K562 (cell line): Measurements from ENCODE around the gene LRRTM4. TPM values are rescaled to one million over a fixed set of nuclear protein-coding genes. Genes with fewer than 3 reads are reported as not detected.

Experiments used
- ATAC-seq: fragments of 200-7000 bp; cut with Tn5 transposase; 3 replicates; pipeline ENCODE4 v1.9.1; 2020; ENCODE audit warnings: moderate library complexity
- BruUV-seq: library from RNA; stranded (reverse); fragments of 400-500 nt; replicated peaks from 2 replicates; lab custom pipeline; 2021; lab: Mats Ljungman, UMichigan
- CTCF ChIA-PET: fragments of 300-600 bp; formaldehyde crosslinking; extraction: SDS; loops from one replicate; lab custom pipeline; 2021; ENCODE audit warnings: low intra/inter-chr PET ratio; lab: Yijun Ruan, JAX
- POLR2A ChIA-PET: fragments of 300-600, 350-650 bp; sonication (Branson Sonifier 250); formaldehyde crosslinking; extraction: SDS; loops from one replicate; lab custom pipeline; 2021; ENCODE audit warnings: antibody characterized with exemption, inconsistent platforms; lab: Yijun Ruan, JAX
- DNase-seq, 4 experiments: peaks; one replicate each; pipeline versions ENCODE4 v3.0.0 to v3.0.0-alpha.2; 2011 to 2018; ENCODE audit warnings: low spot score in 3 of 4, mixed read lengths in 3 of 4; ENCODE audit errors: extremely low read depth in 1 of 4
- FAIRE-seq: peaks from 2 replicates; lab custom pipeline; 2011; peaks lifted over from hg19 to GRCh38; lab: Jason Lieb, UNC
- H2AFZ ChIP-seq: 2 replicates; pipeline ENCODE4 v1.6.0; 2011; ENCODE audit warnings: low read depth, low read length, control low read depth, inconsistent platforms
- H3K27ac ChIP-seq: fragments of 200-600 bp; 3 replicates; pipeline ENCODE4 v1.8.0; 2011; ENCODE audit warnings: low read depth, mild to moderate bottlenecking, control low read depth, inconsistent platforms, low read length, moderate library complexity, mixed read lengths; ENCODE audit errors: extremely low read depth
- H3K27me3 ChIP-seq, 2 experiments: fragments of 300-600 bp in 1 of 2; 2 replicates in 1 of 2; 3 replicates in 1 of 2; pipeline versions ENCODE4 v1.6.0 to v1.8.0; 2011; ENCODE audit warnings: inconsistent platforms in 2 of 2, low read length in 2 of 2, mild to moderate bottlenecking in 1 of 2, mixed read lengths in 1 of 2, moderate library complexity in 1 of 2; ENCODE audit not compliant: control insufficient read depth in 2 of 2, insufficient read depth in 2 of 2
- H3K36me3 ChIP-seq: fragments of 300-600 bp; 3 replicates; pipeline ENCODE4 v1.8.0; 2011; ENCODE audit warnings: mild to moderate bottlenecking, low read length, inconsistent platforms; ENCODE audit not compliant: control insufficient read depth, insufficient read depth
- H3K4me1 ChIP-seq, 2 experiments: fragments of 200-600 bp in 1 of 2; replicated peaks in 1 of 2; 2 replicates in 1 of 2; 3 replicates in 1 of 2; pipeline versions ENCODE4 v1.5.1 to v1.8.0; 2011; ENCODE audit warnings: inconsistent platforms in 2 of 2, low read length in 2 of 2, mild to moderate bottlenecking in 1 of 2, mixed read lengths in 1 of 2, moderate library complexity in 1 of 2; ENCODE audit not compliant: control insufficient read depth in 2 of 2, insufficient read depth in 2 of 2
- H3K4me2 ChIP-seq: 2 replicates; pipeline ENCODE4 v1.6.1; 2011; ENCODE audit warnings: low read length, control low read depth, inconsistent platforms, mixed read lengths; ENCODE audit not compliant: insufficient read depth
- H3K4me3 ChIP-seq: fragments of 200-600 bp; sonication (generic), shearing (Covaris generic); 2 replicates; pipeline ENCODE4 v1.5.1; 2016; ENCODE audit warnings: control low read depth, inconsistent platforms
- H3K79me2 ChIP-seq: fragments of 200-600 bp; 3 replicates; pipeline ENCODE4 v1.8.0; 2011; ENCODE audit warnings: low read length, inconsistent platforms; ENCODE audit not compliant: control insufficient read depth, insufficient read depth
- H3K9ac ChIP-seq, 2 experiments: 2 replicates each; pipeline versions ENCODE4 v1.6.0 to v1.6.1; 2011; ENCODE audit warnings: low read depth in 2 of 2, low read length in 2 of 2, control low read depth in 1 of 2, inconsistent platforms in 1 of 2, mild to moderate bottlenecking in 1 of 2, mixed read lengths in 1 of 2; ENCODE audit not compliant: insufficient read depth in 1 of 2
- H3K9me1 ChIP-seq: one replicate; pipeline ENCODE4 v1.6.0; 2011; ENCODE audit warnings: inconsistent platforms, mild to moderate bottlenecking, low read length, moderate library complexity; ENCODE audit not compliant: control insufficient read depth, insufficient read depth
- H3K9me3 ChIP-seq: replicated peaks from 2 replicates; pipeline ENCODE4 v1.5.1; 2011; ENCODE audit warnings: low read depth, low read length, inconsistent platforms; ENCODE audit not compliant: control insufficient read depth, insufficient read depth
- H4K20me1 ChIP-seq: replicated peaks from 2 replicates; pipeline ENCODE4 v1.6.1; 2011; ENCODE audit warnings: low read length, inconsistent platforms, mixed read lengths; ENCODE audit not compliant: control insufficient read depth, insufficient read depth
- ETS2 ChIP-seq: IDR thresholded peaks from 2 replicates; pipeline ENCODE4 v1.6.1; 2016; ENCODE audit warnings: borderline replicate concordance, missing genetic modification characterization, mild to moderate bottlenecking, moderate library complexity, missing compliant biosample characterization; ENCODE audit not compliant: poor library complexity, severe bottlenecking
- FOXA1 ChIP-seq: fragments of 450-650 bp; IDR thresholded peaks from 2 replicates; pipeline ENCODE4 v1.6.1; 2016; ENCODE audit warnings: mild to moderate bottlenecking, borderline replicate concordance
- GTF2A2 ChIP-seq: IDR thresholded peaks from 2 replicates; pipeline ENCODE4 v1.6.1; 2016; ENCODE audit warnings: mild to moderate bottlenecking, missing genetic modification characterization, missing compliant biosample characterization
- KDM1A ChIP-seq, 2 experiments: fragments of 450-650 bp; IDR thresholded peaks; 2 replicates each; pipeline ENCODE4 v1.6.1; 2016; ENCODE audit warnings: mild to moderate bottlenecking in 2 of 2
- NR1H2 ChIP-seq: sonication (generic); formaldehyde crosslinking; IDR thresholded peaks from 2 replicates; pipeline ENCODE4 v1.4.0; 2020; ENCODE audit warnings: mild to moderate bottlenecking, missing genetic modification reagents
- SMAD3 ChIP-seq: fragments of 450-650 bp; formaldehyde crosslinking; conservative IDR thresholded peaks from 2 replicates; pipeline ENCODE4 v1.4.0; 2020; ENCODE audit warnings: mild to moderate bottlenecking
- SRSF7 ChIP-seq: fragments of 200-400 bp; formaldehyde crosslinking; optimal IDR thresholded peaks from 2 replicates; pipeline ENCODE3; 2017; ENCODE audit warnings: mild to moderate bottlenecking, low read depth, low read length
- WGBS: fragments of 100-300 bp; shearing (Covaris generic); methylation state at CpG from one replicate; pipeline ENCODE4 v1.1.6; 2016; ENCODE audit warnings: low coverage, mixed read lengths; ENCODE audit not compliant: insufficient coverage; ENCODE audit errors: missing lambda C conversion rate; 5-methylcytosine and 5-hydroxymethylcytosine counted together
- in situ Hi-C: fragments of 300-500 bp; cut with MboI; formaldehyde crosslinking; loops from 4 replicates; pipeline ENCODE4 v1.15.0; 2018; ENCODE audit warnings: inconsistent platforms, mixed read lengths
- intact Hi-C: fragments of 100-400 bp; cut with micrococcal nuclease; formaldehyde crosslinking; loops from 2 replicates; pipeline ENCODE4 v1.14.2; 2022
- polyA plus RNA-seq, 8 experiments: library from polyadenylated mRNA; depleted of rRNA in 4 of 8; stranded (reverse) in 5 of 8; unstranded in 3 of 8; fragments of >200 nt; fragmentation: Nextera tagmentation in 2 of 8; fragmentation: Illumina TruSeq in 1 of 8; extraction: Ambion mirVana in 2 of 8; extraction: Trizol in 1 of 8; gene quantifications; 2 replicates each; pipeline versions ENCODE4 v1.2.1 to v1.2.3, GENCODE V29; 2011 to 2014; ENCODE audit warnings: inconsistent platforms in 1 of 8, missing spikeins in 1 of 8
- total RNA-seq, 7 experiments: library from RNA; depleted of rRNA in 6 of 7; stranded (reverse); fragments of >200 nt in 6 of 7; fragmentation: Illumina TruSeq in 2 of 7; extraction: Trizol in 2 of 7; gene quantifications; 2 replicates each; pipeline versions ENCODE4 v1.2.1 to v1.2.3, GENCODE V29; 2011 to 2021; ENCODE audit warnings: low replicate concordance in 1 of 7
- TF ChIP-seq, protein P1 (sequence below): sonication (generic); formaldehyde crosslinking; IDR thresholded peaks from 2 replicates; pipeline ENCODE4 v1.8.0; 2022; ENCODE audit warnings: mild to moderate bottlenecking, missing genetic modification reagents
- TF ChIP-seq, protein P2 (sequence below): fragments of 150-350 bp; IDR thresholded peaks from 2 replicates; pipeline ENCODE4 v1.6.1; 2014; ENCODE audit warnings: low read depth, mild to moderate bottlenecking, low read length, borderline replicate concordance
- TF ChIP-seq, protein P3 (sequence below): fragments of 450-650 bp; IDR thresholded peaks from 2 replicates; pipeline ENCODE4 v1.6.1; 2016

Gene LRRTM4
- total and polyA plus RNA-seq, 9 of the 15 experiments (the other 6 are each of a cell fraction or from before 2014, with no cell fraction given): 0.04 TPM; not detected in 6

DNA sequence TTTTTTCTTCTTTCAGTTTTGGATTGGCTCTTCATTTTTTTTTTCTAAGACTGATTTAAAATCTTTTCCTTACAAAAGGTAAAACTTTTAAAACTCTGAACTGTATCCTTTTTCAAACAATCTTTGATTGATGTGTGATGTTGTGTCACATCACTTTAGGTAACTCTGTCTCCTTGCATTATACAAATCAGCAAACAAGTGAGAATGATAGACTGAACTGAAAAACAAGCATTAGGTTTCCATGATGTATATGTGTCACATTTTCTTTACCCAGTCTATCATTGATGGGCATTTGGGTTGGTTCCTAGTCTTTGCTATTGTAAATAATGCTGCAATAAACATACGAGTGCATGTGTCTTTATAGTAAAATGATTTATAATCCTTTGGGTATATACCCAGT, 655.7 kb downstream of the LRRTM4 start:
- H3K9me3 ChIP-seq: no peaks in the 10 kb centered on the region
- BruUV-seq: no TSS peak
- no peaks in the 10 kb centered on the region for H3K9me1 ChIP-seq
- H3K36me3 ChIP-seq: no peaks in the 10 kb centered on the region
- no peak overlapping the region for H3K27ac ChIP-seq
- intact Hi-C loops: no loop called here
- no peaks in the 10 kb centered on the region for H4K20me1 ChIP-seq
- FAIRE-seq (no peak), DNase-seq (no peak), ATAC-seq (no peak)
- H3K4me3 ChIP-seq: no peak overlapping the region
- H3K79me2 ChIP-seq: no peaks in the 10 kb centered on the region
- no peaks in the 10 kb centered on the region for H3K4me1 ChIP-seq
- no peak overlapping the region for H3K4me2 ChIP-seq
- 0% methylated on average over 1 of the region's 1 CpG for WGBS
- H3K27me3 ChIP-seq: no peaks in the 10 kb centered on the region
- in situ Hi-C loops: no loop called here
- ChIA-PET CTCF (no interaction called here), POLR2A (no interaction called here)
- H2AFZ ChIP-seq: no peak overlapping the region
- H3K9ac ChIP-seq: no peak overlapping the region
- no peak for TF ChIP-seq ETS2 (tag)
- TF ChIP-seq SRSF7: no peak
- TF ChIP-seq FOXA1: no peak
- TF ChIP-seq KDM1A (IDR thresholded peaks at IDR 0.05): no peak
- TF ChIP-seq, protein P1, sequence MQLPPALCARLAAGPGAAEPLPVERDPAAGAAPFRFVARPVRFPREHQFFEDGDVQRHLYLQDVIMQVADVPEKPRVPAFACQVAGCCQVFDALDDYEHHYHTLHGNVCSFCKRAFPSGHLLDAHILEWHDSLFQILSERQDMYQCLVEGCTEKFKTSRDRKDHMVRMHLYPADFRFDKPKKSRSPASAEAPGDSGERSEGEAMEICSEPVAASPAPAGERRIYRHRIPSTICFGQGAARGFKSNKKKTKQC (CRISPR knock-in tag): no peak
- TF ChIP-seq, protein P2, sequence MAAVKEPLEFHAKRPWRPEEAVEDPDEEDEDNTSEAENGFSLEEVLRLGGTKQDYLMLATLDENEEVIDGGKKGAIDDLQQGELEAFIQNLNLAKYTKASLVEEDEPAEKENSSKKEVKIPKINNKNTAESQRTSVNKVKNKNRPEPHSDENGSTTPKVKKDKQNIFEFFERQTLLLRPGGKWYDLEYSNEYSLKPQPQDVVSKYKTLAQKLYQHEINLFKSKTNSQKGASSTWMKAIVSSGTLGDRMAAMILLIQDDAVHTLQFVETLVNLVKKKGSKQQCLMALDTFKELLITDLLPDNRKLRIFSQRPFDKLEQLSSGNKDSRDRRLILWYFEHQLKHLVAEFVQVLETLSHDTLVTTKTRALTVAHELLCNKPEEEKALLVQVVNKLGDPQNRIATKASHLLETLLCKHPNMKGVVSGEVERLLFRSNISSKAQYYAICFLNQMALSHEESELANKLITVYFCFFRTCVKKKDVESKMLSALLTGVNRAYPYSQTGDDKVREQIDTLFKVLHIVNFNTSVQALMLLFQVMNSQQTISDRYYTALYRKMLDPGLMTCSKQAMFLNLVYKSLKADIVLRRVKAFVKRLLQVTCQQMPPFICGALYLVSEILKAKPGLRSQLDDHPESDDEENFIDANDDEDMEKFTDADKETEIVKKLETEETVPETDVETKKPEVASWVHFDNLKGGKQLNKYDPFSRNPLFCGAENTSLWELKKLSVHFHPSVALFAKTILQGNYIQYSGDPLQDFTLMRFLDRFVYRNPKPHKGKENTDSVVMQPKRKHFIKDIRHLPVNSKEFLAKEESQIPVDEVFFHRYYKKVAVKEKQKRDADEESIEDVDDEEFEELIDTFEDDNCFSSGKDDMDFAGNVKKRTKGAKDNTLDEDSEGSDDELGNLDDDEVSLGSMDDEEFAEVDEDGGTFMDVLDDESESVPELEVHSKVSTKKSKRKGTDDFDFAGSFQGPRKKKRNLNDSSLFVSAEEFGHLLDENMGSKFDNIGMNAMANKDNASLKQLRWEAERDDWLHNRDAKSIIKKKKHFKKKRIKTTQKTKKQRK: no peak
- TF ChIP-seq, protein P3, sequence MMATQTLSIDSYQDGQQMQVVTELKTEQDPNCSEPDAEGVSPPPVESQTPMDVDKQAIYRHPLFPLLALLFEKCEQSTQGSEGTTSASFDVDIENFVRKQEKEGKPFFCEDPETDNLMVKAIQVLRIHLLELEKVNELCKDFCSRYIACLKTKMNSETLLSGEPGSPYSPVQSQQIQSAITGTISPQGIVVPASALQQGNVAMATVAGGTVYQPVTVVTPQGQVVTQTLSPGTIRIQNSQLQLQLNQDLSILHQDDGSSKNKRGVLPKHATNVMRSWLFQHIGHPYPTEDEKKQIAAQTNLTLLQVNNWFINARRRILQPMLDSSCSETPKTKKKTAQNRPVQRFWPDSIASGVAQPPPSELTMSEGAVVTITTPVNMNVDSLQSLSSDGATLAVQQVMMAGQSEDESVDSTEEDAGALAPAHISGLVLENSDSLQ: no peak
- no peak for TF ChIP-seq SMAD3 (CRISPR knock-in tag)
- TF ChIP-seq NR1H2: no peak
- no peak for TF ChIP-seq GTF2A2 (tag)
